Measurements from ENCODE around the gene SLC38A10. TPM values are rescaled to one million over a fixed set of nuclear protein-coding genes. Genes with fewer than 3 reads are reported as not detected.
A peak's percentile ranks its signal among the peaks of the same experiment; 100 is the strongest.

The SLC38A10 gene
- total and polyA plus RNA-seq, 2 of the 13 experiments (the other 11 are each of a cell fraction or from before 2014, with no cell fraction given): 23.4 to 55.8 TPM

DNA sequence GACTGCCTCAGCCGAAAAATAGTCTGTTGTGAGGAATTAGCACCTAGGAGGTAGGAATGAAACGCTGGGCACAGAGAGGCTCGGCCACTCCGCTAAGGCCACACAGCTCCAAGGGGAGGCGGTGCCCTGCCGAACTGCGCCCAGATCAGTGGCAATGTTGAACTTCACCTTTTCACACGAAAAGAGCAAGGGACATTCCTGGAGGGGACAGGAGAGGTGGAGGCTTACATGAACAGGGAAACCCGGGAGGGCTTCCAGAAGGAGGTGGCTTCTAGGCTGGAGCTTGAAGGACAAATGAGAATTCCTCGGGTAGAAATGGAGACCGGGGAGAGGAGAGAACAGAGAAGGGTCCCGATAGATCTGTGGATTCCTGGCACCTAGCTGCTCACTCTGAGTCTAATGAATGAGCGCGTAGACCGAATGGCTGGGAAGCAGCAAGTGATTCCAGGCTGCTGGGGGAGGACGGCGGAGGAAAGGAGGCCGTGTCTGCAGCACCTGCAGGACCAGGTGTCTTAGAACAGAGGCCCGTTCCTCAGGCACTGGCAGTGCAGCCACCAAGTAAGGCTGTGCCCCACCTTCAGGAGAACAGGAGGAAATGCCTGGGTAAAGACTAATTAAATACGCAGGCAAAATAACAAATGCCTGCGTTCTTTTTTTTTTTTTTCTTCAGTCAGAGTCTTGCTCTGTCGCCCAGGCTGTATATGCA, 722 bp upstream of the SLC38A10 start (continued):
- TF ChIP-seq, protein P1, sequence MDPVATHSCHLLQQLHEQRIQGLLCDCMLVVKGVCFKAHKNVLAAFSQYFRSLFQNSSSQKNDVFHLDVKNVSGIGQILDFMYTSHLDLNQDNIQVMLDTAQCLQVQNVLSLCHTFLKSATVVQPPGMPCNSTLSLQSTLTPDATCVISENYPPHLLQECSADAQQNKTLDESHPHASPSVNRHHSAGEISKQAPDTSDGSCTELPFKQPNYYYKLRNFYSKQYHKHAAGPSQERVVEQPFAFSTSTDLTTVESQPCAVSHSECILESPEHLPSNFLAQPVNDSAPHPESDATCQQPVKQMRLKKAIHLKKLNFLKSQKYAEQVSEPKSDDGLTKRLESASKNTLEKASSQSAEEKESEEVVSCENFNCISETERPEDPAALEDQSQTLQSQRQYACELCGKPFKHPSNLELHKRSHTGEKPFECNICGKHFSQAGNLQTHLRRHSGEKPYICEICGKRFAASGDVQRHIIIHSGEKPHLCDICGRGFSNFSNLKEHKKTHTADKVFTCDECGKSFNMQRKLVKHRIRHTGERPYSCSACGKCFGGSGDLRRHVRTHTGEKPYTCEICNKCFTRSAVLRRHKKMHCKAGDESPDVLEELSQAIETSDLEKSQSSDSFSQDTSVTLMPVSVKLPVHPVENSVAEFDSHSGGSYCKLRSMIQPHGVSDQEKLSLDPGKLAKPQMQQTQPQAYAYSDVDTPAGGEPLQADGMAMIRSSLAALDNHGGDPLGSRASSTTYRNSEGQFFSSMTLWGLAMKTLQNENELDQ (CRISPR knock-in tag; IDR thresholded peaks at IDR 0.05; ENCODE audit: borderline replicate concordance): no peak
- peak; percentile 96 for TF ChIP-seq KDM1A (CRISPR knock-in tag; IDR thresholded peaks at IDR 0.05)

DNA sequence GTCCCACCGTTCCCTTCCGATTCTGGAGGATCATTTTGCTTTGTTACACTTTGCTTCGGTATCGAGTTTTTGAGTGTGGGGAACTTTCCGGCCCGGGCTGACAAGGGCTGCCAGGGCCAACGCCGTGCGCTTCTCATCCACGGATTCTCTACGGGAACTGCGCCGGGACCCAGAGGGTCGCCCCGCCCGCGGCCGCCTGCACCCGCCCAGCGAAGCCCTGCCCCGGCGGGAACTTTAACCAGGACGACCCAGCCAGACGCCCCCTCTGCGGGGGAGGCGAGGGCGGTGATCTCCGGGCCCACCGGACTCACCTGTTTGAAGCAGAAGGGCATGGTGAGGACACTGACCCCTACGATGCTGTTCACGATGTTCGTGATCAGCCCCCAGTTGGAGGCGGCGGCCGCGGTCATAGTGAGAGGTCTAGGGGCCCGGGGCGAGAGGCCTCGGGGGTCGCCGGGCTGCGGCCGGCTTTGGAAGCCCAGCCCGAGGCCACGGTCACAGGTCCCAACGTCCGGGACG, 536 bp downstream of the SLC38A10 start:
- Histone ChIP-seq H2AFZ (ENCODE audit: low read length) (no peak overlapping the region), H3K4me3 (replicated peaks in 1 of 3; ENCODE audit: insufficient read depth in 1 of 3, low read depth in 2 of 3, low read length in 3 of 3) (peak overlapping the region; percentile 87 to 96 (median 90)), H3K4me1 (ENCODE audit: insufficient read depth, low read length) (peaks cover 44% of the 10 kb centered on the region), H3K36me3 (replicated peaks in 1 of 2; ENCODE audit: control insufficient read depth in 1 of 2, insufficient read depth in 2 of 2, low read length in 2 of 2) (peaks cover 2 to 9% of the 10 kb centered on the region in 2 experiments; a peak in 2 of 5 replicates), H3K9me3 (ENCODE audit: low read length) (no peaks in the 10 kb centered on the region), H3K27me3 (ENCODE audit: control insufficient read depth in 1 of 2, insufficient read depth in 2 of 2, low read length in 2 of 2) (peaks cover 0 to 3% of the 10 kb centered on the region in 2 experiments; a peak in 1 of 5 replicates), H3K4me2 (ENCODE audit: low read depth, low read length) (peak overlapping the region; percentile 97), H3K27ac (ENCODE audit: extremely low read length, insufficient read depth, low read length) (peak overlapping the region; percentile 86), H3K79me2 (ENCODE audit: insufficient read depth, low read length) (peaks cover 25% of the 10 kb centered on the region), H3K9ac (ENCODE audit: insufficient read depth, low read depth, low read length) (peak overlapping the region; percentile 93), H4K20me1 (ENCODE audit: insufficient read depth, low read length) (peaks cover 4% of the 10 kb centered on the region; the same call in 1 of the 2 replicates)
- FAIRE-seq (no peak), ATAC-seq (peak; percentile 53), DNase-seq (ENCODE audit: low spot score) (no peak)
- ChIA-PET CTCF (ENCODE audit: low intra/inter-chr PET ratio, low total read pairs) (no interaction called here), POLR2A (interaction anchor here (0.9 to 2.8 kb wide), 15 partner anchors 11 to 840 kb away, joined by 3 to 23 read pairs (median 4); partner anchors contain the start of genes ACTG1, BAHCC1 and CEP131)
- intact Hi-C loops (cut with micrococcal nuclease; ENCODE audit: unreplicated experiment): loop anchor here (5.0 kb wide), 1 partner anchor 188 kb away; no protein-coding TSS in a partner anchor
- 0% methylated on average over 22 of the region's 48 CpGs for WGBS (ENCODE audit: low lambda C conversion rate)
- in situ Hi-C loops (cut with HindIII; ENCODE audit: extremely low pct_ligation_motif_present, low pct_unique_long_range_greater_than_20kb): no loop called here
- no TSS peak for BruUV-seq (replicated peaks)
- TF ChIP-seq, protein P2, sequence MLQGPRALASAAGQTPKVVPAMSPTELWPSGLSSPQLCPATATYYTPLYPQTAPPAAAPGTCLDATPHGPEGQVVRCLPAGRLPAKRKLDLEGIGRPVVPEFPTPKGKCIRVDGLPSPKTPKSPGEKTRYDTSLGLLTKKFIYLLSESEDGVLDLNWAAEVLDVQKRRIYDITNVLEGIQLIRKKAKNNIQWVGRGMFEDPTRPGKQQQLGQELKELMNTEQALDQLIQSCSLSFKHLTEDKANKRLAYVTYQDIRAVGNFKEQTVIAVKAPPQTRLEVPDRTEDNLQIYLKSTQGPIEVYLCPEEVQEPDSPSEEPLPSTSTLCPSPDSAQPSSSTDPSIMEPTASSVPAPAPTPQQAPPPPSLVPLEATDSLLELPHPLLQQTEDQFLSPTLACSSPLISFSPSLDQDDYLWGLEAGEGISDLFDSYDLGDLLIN (CRISPR knock-in tag; IDR thresholded peaks at IDR 0.05; ENCODE audit: borderline replicate concordance): 0 out of 2 replicates have a peak, but pooled peaks have one; percentile 19
- 0 out of 2 replicates have a peak, but pooled peaks have one; percentile 30 for TF ChIP-seq MED1 (CRISPR knock-in tag; IDR thresholded peaks at IDR 0.05)
- TF ChIP-seq TEAD2 (CRISPR knock-in tag; IDR thresholded peaks at IDR 0.05): 0 out of 2 replicates have a peak, but pooled peaks have one; percentile 17
- TF ChIP-seq REXO4 (CRISPR knock-in tag; IDR thresholded peaks at IDR 0.05; ENCODE audit: borderline replicate concordance): 0 out of 2 replicates have a peak, but pooled peaks have one; percentile 16
- TF ChIP-seq, protein P3, sequence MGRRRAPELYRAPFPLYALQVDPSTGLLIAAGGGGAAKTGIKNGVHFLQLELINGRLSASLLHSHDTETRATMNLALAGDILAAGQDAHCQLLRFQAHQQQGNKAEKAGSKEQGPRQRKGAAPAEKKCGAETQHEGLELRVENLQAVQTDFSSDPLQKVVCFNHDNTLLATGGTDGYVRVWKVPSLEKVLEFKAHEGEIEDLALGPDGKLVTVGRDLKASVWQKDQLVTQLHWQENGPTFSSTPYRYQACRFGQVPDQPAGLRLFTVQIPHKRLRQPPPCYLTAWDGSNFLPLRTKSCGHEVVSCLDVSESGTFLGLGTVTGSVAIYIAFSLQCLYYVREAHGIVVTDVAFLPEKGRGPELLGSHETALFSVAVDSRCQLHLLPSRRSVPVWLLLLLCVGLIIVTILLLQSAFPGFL (CRISPR knock-in tag; IDR thresholded peaks at IDR 0.05): 0 out of 2 replicates have a peak, but pooled peaks have one; percentile 17
- TF ChIP-seq, protein P4, sequence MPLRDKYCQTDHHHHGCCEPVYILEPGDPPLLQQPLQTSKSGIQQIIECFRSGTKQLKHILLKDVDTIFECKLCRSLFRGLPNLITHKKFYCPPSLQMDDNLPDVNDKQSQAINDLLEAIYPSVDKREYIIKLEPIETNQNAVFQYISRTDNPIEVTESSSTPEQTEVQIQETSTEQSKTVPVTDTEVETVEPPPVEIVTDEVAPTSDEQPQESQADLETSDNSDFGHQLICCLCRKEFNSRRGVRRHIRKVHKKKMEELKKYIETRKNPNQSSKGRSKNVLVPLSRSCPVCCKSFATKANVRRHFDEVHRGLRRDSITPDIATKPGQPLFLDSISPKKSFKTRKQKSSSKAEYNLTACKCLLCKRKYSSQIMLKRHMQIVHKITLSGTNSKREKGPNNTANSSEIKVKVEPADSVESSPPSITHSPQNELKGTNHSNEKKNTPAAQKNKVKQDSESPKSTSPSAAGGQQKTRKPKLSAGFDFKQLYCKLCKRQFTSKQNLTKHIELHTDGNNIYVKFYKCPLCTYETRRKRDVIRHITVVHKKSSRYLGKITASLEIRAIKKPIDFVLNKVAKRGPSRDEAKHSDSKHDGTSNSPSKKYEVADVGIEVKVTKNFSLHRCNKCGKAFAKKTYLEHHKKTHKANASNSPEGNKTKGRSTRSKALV (CRISPR knock-in tag; IDR thresholded peaks at IDR 0.05): peak; percentile 45; the same call in 1 of the 2 replicates
- TF ChIP-seq FOSL1 (CRISPR knock-in tag; IDR thresholded peaks at IDR 0.05; ENCODE audit: borderline replicate concordance): peak; percentile 14
- TF ChIP-seq, protein P5, sequence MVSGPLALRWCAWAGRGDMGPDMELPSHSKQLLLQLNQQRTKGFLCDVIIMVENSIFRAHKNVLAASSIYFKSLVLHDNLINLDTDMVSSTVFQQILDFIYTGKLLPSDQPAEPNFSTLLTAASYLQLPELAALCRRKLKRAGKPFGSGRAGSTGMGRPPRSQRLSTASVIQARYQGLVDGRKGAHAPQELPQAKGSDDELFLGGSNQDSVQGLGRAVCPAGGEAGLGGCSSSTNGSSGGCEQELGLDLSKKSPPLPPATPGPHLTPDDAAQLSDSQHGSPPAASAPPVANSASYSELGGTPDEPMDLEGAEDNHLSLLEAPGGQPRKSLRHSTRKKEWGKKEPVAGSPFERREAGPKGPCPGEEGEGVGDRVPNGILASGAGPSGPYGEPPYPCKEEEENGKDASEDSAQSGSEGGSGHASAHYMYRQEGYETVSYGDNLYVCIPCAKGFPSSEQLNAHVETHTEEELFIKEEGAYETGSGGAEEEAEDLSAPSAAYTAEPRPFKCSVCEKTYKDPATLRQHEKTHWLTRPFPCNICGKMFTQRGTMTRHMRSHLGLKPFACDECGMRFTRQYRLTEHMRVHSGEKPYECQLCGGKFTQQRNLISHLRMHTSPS (CRISPR knock-in tag; IDR thresholded peaks at IDR 0.05; ENCODE audit: low read depth): no peak
- TF ChIP-seq ZNF550 (CRISPR knock-in tag; IDR thresholded peaks at IDR 0.05; ENCODE audit: borderline replicate concordance): no peak

Measured in HepG2 (cell line).